HT-29 (cell line): Measurements from ENCODE around the gene OTUD5. TPM values are rescaled to one million over a fixed set of nuclear protein-coding genes. Genes with fewer than 3 reads are reported as not detected.

ENCODE experiments used
- DNase-seq: peaks from one replicate; pipeline ENCODE4 v3.0.0-alpha.2; 2015; ENCODE audit warnings: low spot score
- total RNA-seq: library from RNA; depleted of rRNA; stranded (reverse); fragments of >200 nt; shearing (Covaris generic); gene quantifications from 2 replicates; pipeline ENCODE4 v1.2.3, GENCODE V29; 2014

OTUD5 gene
- total RNA-seq, 1 experiment from 2014 or later, result 48.6 TPM

DNA sequence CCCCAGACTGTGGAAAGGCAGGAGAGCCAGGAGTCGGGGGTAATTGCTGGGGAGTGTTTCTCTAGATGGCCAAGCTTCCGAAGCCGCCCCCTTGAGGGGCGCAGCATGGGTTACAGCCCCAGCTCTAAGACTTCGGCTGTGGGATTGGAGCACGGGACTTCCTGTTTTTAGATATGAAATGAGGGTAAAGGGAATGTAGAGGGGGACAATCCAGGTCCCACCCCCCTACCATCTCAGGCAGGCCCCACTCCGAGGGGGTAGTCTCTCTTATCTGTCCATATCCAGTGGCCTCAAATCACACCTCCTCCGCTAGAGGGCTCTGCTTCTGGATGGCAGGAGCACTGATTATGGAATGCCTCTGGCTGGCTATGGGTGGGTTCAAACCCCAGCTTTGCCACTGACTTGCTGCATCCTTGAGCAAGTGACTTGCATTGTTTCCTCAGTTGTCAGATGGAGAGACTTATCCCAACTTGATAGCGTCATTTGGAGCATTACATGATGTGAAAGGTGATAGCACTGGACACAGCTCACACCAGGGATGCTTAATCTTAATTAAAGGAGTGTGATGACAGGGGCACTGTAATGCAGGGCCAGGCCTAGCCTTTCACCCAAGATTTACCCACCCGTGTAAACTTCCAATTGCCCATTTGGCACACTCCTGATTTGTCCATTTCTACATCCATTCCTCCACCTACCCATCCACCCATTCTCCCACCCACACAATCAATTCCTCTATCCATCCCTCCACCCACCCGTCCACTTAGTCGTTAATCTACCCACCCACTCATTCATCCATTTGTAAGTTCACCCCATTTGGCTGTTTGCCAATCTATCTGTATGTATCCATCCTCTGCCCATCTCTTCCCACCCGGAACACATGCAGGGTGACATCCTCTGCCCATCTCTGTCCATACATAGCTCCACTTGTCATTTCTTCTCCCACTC is 15.1 kb upstream of the OTUD5 start:
- DNase-seq, result peak; percentile 41

GRCh38 chrX:48971249-48972219 is 14.1 kb upstream of the OTUD5 start, which contains the start of gene KCND1:
TSS of gene KCND1 (minus strand) at chrX:48971844. CDS start at chrX:48970271, 1,573 bp downstream.
- DNase-seq, result no peak

- DNase-seq, result no peak
Measured at GRCh38 chrX:48969471-48969870, 12.1 kb upstream of the OTUD5 start.

DNA sequence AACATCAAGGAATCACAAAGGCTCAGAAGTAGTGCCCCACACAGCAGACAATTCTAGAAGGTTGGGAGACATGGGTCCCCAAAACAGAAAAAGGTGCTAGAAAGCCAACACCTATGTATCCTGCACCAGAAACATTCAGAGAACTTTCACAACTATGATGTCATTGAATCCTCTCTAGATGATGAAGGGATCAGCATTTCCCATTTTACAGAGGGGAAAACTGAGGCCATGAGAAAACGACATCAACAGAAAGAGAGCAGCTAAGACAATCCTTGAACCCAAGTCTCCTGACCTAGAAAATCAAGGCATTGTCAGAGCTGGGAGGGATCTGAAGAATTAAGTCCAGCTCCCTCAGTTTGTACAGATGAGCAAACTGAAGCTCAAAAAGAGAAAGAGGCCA is 11.0 kb upstream of the OTUD5 start:
- no peak for DNase-seq

- DNase-seq, result no peak
Measured at GRCh38 chrX:48966796-48967579, 9.6 kb upstream of the OTUD5 start.

DNA sequence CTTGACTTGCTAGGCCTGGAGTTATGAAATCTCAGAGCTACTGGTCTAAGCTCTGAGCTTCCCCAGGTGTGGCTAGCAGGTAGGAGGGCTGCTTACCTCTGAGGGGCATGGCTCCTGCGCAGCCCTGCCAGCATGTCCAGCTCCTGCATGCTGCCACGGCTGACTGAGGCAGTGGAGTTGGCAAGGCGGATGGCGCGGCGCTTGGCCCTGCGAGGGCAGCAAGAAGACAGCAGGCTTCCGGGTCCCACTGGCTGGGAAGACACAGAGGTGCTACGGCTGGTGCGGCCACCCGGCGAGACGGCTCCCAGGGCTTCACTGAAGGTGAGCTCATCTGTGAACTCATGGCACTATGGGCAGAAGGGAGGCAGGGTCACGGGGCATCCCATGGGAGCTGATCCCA is 8.6 kb upstream of the OTUD5 start:
- no peak for DNase-seq

- DNase-seq, result no peak
Measured at GRCh38 chrX:48961585-48962091, 4.2 kb upstream of the OTUD5 start.

DNA sequence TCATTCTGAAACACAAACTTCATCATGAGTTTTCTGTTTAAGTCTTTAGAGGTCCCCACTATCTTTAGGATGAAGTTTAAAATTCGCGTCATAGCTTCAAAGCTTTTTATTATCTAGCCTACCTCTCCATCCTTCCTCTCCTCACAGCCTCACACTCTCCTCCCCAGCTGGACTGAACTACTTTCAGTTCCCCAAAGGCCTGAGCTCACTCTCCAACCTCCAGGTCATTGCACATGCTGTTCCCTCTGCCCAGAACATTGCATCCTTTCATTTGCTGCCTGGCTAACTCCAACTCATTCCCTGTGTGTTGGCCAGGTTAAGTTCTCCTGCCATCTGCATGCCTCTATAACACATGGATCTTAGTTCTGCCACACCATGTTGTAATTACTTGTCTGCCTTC is 2.9 kb upstream of the OTUD5 start:
- no peak for DNase-seq

GRCh38 chrX:48958635-48959094 is 1.3 kb upstream of the OTUD5 start:
- DNase-seq, result peak; percentile 43

DNA sequence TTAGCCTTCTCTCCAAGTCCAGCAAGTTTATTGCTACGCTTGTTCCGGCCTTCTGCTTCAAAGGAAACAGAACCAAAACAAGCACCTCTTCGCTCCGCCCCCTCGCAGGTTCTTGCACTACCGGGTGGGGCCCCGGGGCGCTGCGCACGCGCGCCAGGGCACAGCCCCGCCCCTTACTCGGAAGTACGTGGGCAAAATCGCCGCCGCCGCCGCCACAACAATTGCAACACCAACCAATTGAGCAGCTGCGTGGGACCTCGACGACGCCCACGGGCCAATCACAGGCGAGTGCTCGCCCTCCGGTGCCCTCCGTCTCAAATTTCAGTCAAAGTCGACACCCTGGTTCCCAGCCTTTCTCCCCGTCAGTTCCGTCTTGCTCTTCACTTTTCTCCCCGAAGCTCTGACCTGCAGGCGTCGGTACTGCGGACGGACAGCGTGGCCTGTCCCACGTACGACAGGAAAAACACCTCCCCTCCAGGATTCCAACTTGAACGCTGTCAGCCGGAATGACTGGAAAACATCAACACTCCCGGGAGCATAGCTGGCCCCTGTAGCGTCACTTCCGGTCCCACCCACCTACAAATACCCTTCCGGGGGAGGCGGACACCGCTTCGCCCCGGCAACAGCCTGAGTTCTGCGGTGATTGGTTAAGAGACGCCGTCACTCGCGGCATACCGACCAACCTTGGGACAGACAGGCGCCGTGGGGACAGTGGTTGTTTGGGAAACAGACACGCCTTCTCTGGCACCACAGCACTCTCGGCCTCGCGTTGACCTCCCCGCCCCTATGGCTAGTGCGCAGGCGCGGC is 624 bp upstream of the OTUD5 start:
- DNase-seq, result peak; percentile 94

- DNase-seq, result no peak
Measured at GRCh38 chrX:48956728-48957414, 536 bp downstream of the OTUD5 start.

GRCh38 chrX:48948589-48948988 is 8.8 kb downstream of the OTUD5 start:
- no peak for DNase-seq

DNA sequence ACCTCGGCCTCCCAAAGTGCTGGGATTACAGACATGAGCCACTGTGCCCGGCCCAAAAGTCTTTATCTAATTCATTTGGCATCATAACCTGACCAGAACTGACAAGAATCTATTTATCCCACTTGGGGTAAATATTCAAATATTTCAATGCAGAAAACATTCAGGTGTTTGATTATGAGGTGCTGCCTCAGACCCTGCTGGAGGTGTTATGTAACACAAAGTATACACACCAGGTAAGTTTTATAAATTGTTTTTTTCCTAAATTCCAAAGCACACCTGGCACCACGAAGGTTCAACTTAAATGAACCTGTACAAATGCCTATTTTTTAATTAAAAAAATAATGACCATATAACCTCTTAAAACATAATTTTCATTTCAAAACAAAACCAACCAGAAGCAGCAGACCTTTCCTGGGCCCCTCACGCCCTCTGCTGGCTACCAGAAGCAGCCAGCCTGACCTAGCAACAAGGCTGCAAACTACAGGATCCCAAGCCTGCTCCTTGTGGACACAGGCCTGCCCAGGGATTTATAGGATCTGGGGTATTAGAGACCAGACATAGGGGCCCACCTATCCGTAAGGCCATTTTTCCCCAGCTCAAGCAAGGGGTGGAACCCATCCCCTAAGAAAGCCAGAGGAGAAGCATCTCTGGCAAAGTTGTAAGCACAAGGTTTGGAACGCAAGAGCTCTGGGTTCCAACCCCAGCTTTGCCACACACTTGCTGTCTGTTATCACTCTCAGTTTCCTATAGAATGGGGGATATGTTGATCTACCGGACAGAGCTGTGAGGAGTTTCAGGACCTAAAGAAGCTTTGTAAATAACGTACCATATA is 11.7 kb downstream of the OTUD5 start:
- DNase-seq, result peak; percentile 67

DNA sequence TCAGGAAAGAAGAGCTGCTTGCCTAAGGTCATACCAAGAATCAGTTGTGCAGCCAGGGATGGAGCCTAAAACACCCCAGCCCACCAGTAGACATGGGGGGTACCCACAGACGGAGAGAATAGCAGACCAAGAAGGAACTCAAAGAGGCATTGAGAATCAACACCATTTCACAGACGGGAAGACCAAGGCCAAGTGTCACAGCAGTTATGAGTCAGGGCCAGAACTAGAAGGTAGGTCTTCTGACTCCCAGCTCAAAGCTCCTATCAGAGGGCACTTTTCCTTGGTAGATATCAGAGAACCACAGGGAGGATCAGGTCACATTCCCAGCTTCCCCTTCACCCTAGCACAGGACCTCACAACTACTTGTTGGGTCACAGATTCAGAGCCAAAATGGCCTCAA is 14.5 kb downstream of the OTUD5 start:
- no peak for DNase-seq

DNA sequence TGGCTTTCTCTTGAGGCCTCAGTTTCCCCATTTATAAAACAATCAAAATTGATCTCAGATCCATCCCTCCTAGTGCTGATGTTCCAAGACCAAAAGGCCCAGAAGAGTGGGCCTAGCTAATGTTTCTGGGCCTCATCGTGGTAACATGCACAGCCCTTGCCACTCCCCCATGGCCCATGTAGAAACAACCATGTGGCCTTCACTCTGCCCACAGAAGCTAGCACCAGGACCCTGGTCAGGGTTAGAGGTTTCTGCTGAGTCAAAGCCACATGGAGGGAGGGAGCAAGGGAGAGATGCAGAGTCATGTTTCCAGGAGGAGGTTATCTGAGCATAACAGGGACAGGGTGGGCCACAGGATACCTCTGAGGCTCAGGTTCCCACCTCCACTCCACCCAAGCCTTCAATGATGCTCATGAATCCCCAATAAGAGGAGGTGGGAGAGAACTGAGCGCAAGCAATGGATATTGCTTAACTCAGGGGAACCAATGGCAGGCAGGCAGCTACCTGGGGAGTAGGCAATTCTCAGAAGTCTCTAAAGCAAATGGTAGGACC is 16.9 kb downstream of the OTUD5 start:
- no peak for DNase-seq

GRCh38 chrX:48939524-48940228 is 17.7 kb downstream of the OTUD5 start:
- DNase-seq, result no peak

DNA sequence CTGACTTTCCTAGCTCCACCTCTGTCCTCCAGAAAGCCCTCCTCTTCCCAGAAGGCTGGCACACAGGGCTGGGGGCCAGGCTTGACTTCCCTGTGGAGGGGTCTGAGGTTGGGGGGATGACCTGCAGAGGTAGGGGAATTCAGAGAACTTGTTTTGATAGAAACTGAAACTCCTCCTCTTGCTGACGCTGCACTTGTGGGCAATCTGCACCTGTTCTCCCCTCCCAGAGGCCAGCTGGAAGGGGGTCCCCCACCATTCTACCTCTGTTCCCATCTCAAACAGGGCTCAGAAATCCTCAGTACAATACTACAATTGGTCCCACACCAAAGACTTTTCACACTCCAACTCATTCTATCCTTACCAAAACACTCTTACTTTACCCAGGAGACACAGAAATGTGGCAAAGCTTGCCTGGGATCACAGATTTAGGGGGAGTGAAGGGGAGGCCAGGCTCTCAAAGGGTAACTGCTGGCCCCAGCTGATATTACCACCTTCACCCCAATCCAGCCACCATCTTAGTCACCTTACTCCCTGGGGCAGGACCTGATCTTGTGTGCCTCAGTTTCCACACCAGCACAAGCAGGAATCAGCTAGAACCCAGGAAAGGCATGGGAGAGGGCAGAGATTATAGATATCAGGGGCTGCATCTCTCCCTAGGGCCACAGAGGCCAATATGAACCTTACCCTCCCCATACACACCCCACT is 18.5 kb downstream of the OTUD5 start:
- no peak for DNase-seq
